Measurements from ENCODE around the gene MAGI1.

Gene MAGI1

DNA sequence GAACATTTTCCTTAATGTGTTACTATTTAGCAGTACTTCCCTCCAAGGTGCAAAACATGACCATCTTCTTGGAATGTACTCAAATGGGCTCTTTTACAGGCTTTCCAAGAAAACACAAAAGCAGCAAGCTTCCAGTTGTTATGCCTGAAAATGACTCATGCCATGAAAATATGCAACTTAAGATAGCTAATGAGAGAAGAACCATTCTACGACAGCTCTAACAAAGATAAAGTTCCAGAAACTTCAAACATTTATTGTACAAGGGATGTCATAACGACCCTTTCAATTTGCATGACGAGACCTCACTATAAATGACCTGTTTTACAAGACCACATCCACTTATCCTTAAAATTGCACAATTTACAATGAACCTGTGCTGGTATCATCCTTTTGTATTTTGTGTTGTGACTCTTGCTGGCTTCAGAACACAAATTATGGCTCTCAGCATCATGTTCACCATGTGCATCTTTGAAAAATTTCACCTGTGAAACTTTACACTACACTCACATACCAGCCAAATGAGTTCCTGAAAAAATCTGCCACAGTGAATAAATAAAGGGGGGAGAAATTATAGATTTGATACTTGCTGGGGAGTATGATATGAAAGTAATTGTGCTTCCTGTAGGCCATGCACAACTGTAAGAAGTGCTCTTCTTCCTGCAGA lies 433.7 kb downstream of the MAGI1 start:
- TF ChIP-seq CTCF (IDR thresholded peaks at IDR 0.05; ENCODE audit: borderline replicate concordance, control extremely low read depth, extremely low read depth, insufficient read depth, missing control alignments) = no peak
- DNase-seq (ENCODE audit: low spot score) = no peak
- in situ Hi-C loops (cut with MboI; ENCODE audit: low sequenced_read_pairs, unreplicated experiment) = no loop called here

DNA sequence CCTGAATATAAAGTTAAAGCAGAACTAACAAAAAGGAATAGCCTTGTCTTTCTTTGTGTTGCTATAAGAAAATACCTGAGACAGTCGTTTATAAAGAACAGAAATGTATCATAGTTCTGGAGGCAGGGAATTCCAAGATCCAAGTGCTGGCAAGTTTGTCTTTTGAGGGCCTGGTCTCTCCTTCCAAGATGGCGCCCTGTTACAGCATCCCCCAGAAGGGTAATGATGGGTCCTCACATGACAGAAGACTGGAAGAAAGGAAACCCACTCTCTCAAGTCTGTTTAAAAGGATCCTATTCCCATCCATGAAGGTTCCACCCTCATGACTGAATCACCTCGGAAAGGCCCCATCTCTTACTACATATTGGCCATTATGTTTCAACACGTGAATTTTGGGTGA lies 435.1 kb downstream of the MAGI1 start:
- in situ Hi-C loops (cut with MboI; ENCODE audit: low sequenced_read_pairs, unreplicated experiment) = no loop called here
- no peak for TF ChIP-seq CTCF (IDR thresholded peaks at IDR 0.05; ENCODE audit: borderline replicate concordance, control extremely low read depth, extremely low read depth, insufficient read depth, missing control alignments)
- DNase-seq (ENCODE audit: low spot score) = no peak

DNA sequence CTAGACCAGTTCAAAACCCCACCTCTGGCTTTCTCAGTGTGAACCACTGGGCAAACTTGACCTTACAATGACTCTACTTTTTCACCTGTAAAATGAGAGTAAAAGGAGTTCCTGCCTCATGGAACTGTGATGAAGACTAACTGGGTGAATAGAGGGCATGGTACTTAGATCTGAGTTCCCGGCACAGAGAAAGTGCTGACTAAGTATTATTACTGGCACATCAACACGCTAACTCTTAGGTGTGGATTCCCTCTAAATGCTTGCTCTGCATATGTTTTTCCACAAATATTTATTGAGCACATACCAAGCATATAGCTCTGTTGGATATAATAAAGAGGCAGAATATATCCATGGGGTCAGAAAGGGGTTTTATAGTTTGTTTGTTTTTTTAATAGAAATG lies 437.8 kb downstream of the MAGI1 start:
- no peak for TF ChIP-seq CTCF (IDR thresholded peaks at IDR 0.05; ENCODE audit: borderline replicate concordance, control extremely low read depth, extremely low read depth, insufficient read depth, missing control alignments)
- DNase-seq (ENCODE audit: low spot score) = no peak
- in situ Hi-C loops (cut with MboI; ENCODE audit: low sequenced_read_pairs, unreplicated experiment) = no loop called here

- in situ Hi-C loops (cut with MboI; ENCODE audit: low sequenced_read_pairs, unreplicated experiment) = no loop called here
- no peak for TF ChIP-seq CTCF (IDR thresholded peaks at IDR 0.05; ENCODE audit: borderline replicate concordance, control extremely low read depth, extremely low read depth, insufficient read depth, missing control alignments)
These were observed 440.7 kb downstream of the MAGI1 start for GRCh38 chr3:65597952-65598413.

DNA sequence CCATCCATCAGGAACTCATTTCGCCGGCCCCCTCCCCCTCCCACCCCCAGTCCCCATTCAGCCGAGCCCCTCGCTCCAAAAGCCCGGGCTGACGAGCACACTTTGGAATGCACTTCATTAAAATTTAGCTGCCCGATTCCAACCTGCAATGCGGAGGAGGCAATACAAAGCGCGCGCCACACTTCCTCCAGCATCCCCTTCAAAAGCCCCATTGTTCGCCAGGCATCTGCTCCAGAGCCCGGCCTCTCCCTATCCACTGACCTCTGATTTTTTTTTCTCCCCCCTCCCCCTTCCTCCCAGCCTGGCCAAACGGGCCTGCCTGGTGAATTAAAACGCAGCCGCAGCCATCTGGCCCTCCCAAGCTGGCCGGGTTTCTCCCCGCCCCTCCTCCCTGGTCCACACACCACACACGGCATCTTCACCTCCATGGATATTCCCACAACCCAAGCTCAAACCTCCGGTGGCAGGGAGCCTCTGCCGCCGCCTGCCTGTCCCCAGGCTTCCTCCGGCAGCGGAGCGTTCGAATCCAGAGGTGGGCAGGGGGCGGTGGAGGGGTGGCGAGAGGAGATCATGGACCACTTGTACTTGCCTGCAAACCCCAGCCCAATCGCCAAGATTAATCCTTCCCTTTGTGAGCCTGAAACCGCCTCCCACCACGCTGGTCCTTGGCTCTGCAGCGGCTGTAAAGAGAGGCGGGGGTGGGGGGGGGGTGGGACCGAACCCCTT lies 441.3 kb downstream of the MAGI1 start:
- peak; percentile 20 for DNase-seq (ENCODE audit: low spot score)
- in situ Hi-C loops (cut with MboI; ENCODE audit: low sequenced_read_pairs, unreplicated experiment) = no loop called here

More at GRCh38 chr3:65597952-65598413, 440.7 kb downstream of the MAGI1 start:
- no peak for DNase-seq (ENCODE audit: low spot score)

More for the DNA sequence above, 441.3 kb downstream of the MAGI1 start:
- TF ChIP-seq CTCF (IDR thresholded peaks at IDR 0.05; ENCODE audit: borderline replicate concordance, control extremely low read depth, extremely low read depth, insufficient read depth, missing control alignments) = no peak

Measured in GM13976 (cell line).